ENCODE results near the gene ATF6. TPM values are rescaled to one million over a fixed set of nuclear protein-coding genes. Genes with fewer than 3 reads are reported as not detected.

The ATF6 gene
- total RNA-seq, 1 donor from 2014 or later: 29.6 TPM

GRCh38 chr1:161900160-161900559, 134.0 kb downstream of the ATF6 start:
- Mint-ChIP-seq H3K9me3 (no peaks in the 10 kb centered on the region), H3K4me3 (ENCODE audit: low read depth) (no peak overlapping the region), H3K4me1 (ENCODE audit: low read depth) (peaks cover under 1% of the 10 kb centered on the region), H3K27ac (no peak overlapping the region), H3K36me3 (ENCODE audit: low read depth) (no peaks in the 10 kb centered on the region), H3K27me3 (ENCODE audit: low read depth) (no peaks in the 10 kb centered on the region)
- intact Hi-C loops (cut with micrococcal nuclease): no loop called here
- no peak for DNase-seq (ENCODE audit: low spot score)

DNA sequence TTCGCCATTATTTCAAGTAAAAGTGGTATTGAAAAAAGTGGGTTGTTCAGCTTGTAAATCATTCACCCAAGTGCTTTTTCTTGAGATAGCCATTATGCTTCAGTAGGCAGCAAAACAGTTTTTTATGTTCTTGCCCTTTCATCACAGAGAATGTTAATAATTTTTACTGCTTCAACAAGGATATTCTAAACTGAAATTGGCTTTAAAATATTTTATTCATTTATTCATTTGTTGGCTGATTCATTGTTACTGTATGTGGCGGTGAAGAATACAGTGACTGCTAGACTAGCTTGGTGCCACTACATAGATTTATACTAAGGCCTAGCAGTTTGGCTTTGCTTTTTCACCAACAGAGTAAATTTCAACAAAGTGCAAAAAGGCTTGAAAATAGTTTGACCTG, 136.1 kb downstream of the ATF6 start:
- Mint-ChIP-seq H3K9me3 (no peaks in the 10 kb centered on the region), H3K36me3 (ENCODE audit: low read depth) (no peaks in the 10 kb centered on the region), H3K27me3 (ENCODE audit: low read depth) (no peaks in the 10 kb centered on the region), H3K4me3 (ENCODE audit: low read depth) (no peak overlapping the region), H3K4me1 (ENCODE audit: low read depth) (peaks cover 2% of the 10 kb centered on the region), H3K27ac (no peak overlapping the region)
- no peak for DNase-seq (ENCODE audit: low spot score)
- intact Hi-C loops (cut with micrococcal nuclease): no loop called here

DNA sequence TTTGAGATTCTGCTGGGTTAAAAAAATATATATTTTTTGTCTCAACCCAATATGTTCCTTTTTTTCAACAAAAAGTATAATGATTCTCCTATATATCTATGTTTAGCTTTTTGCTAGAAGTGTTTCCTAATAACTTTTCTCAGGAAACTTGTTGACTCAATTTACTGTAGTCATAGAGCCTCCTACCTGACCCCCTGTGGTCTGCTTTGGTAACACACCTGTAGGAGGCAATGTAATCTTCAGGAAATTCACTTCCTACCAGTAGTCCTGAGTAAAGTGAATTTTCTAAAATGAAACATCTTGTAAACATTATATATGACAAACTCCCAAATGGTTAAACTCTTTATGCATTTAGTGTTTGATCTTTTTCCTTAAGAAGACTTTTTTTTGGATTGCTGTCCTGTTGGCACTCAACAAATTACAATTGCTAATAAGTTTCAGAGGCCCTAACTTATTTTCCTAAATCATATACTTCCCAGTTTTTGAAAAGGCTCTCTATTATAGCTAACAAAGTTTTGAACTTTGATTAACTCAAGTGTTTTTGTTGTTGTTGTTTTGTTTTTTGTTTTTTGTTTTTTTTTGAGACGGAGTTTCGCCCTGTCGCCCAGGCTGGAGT, 139.3 kb downstream of the ATF6 start:
- Mint-ChIP-seq H3K4me1 (ENCODE audit: low read depth) (peaks cover 10% of the 10 kb centered on the region), H3K4me3 (ENCODE audit: low read depth) (no peak overlapping the region), H3K36me3 (ENCODE audit: low read depth) (peaks cover 4% of the 10 kb centered on the region), H3K9me3 (no peaks in the 10 kb centered on the region), H3K27ac (no peak overlapping the region), H3K27me3 (ENCODE audit: low read depth) (no peaks in the 10 kb centered on the region)
- intact Hi-C loops (cut with micrococcal nuclease): loop anchor here (5.0 kb wide), 1 partner anchor 113 kb away; no protein-coding TSS in a partner anchor
- DNase-seq (ENCODE audit: low spot score): no peak

GRCh38 chr1:161907265-161907664, 141.1 kb downstream of the ATF6 start:
- Mint-ChIP-seq H3K36me3 (ENCODE audit: low read depth) (peaks cover 7% of the 10 kb centered on the region), H3K4me1 (ENCODE audit: low read depth) (peaks cover 13% of the 10 kb centered on the region), H3K9me3 (no peaks in the 10 kb centered on the region), H3K27ac (no peak overlapping the region), H3K4me3 (ENCODE audit: low read depth) (no peak overlapping the region), H3K27me3 (ENCODE audit: low read depth) (no peaks in the 10 kb centered on the region)
- no peak for DNase-seq (ENCODE audit: low spot score)
- intact Hi-C loops (cut with micrococcal nuclease): loop anchor here (5.0 kb wide), 1 partner anchor 115 kb away; no protein-coding TSS in a partner anchor

DNA sequence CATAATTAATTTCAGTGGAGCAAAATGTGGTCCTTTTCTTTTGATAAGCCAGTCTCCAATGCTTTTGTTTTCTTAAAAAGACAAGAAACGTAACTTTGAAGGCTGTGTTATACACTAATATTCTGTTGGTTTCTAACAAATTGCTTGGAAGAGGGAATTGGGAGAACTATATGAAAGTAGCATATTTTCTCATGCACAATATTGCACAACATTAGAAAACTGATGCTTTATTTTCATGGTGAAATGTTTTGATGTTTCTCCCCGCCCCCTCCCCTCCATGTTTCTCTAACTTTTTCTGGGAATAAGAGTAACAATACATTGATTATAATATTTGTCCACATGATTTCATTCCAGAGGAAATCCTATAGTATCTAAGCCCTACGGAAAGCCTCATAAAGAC, 142.1 kb downstream of the ATF6 start:
- Mint-ChIP-seq H3K36me3 (ENCODE audit: low read depth) (peaks cover 15% of the 10 kb centered on the region), H3K4me3 (ENCODE audit: low read depth) (no peak overlapping the region), H3K27me3 (ENCODE audit: low read depth) (no peaks in the 10 kb centered on the region), H3K27ac (no peak overlapping the region), H3K4me1 (ENCODE audit: low read depth) (peaks cover 13% of the 10 kb centered on the region), H3K9me3 (no peaks in the 10 kb centered on the region)
- intact Hi-C loops (cut with micrococcal nuclease): loop anchor here (5.0 kb wide), 1 partner anchor 116 kb away; no protein-coding TSS in a partner anchor
- DNase-seq (ENCODE audit: low spot score): no peak

GRCh38 chr1:161910604-161911003, 144.5 kb downstream of the ATF6 start:
- no peak overlapping the region for H3K27ac Mint-ChIP-seq
- no peaks in the 10 kb centered on the region for H3K9me3 Mint-ChIP-seq
- no peak overlapping the region for H3K4me3 Mint-ChIP-seq (ENCODE audit: low read depth)
- intact Hi-C loops (cut with micrococcal nuclease): no loop called here
- peaks cover 16% of the 10 kb centered on the region for H3K36me3 Mint-ChIP-seq (ENCODE audit: low read depth)
- H3K27me3 Mint-ChIP-seq (ENCODE audit: low read depth): no peaks in the 10 kb centered on the region
- H3K4me1 Mint-ChIP-seq (ENCODE audit: low read depth): peaks cover 10% of the 10 kb centered on the region
- no peak for DNase-seq (ENCODE audit: low spot score)

DNA sequence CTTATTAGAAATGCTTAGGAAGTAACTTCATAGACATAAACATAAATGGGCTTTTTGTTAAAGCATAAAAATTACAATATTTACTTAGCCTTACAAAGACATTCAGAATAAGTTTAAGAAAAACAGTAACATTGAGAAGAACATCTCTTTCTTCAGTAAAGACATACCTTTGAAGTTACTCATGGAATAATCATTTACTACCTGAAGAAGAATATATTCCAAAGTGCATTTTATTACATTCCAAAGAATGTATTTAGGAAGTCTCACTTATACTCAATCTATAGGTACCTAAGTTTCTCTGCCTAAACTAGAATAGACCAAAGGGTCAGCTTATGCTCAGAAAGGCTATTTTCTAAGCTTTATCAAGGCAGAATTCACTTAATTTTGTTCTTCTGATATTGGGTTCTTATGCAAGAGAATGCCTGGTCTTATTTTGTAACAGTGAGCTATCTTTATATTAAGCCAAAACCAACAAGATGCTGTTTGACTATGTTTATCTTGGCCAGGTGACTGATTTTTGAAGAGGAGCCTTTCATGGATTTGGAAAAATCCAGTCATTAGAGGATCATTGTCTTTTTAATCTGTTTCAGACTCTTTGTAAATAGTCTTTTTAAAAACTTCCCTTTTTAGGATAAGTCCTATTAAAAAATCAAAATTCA, 147.5 kb downstream of the ATF6 start:
- peaks cover 13% of the 10 kb centered on the region for H3K4me1 Mint-ChIP-seq (ENCODE audit: low read depth)

DNA sequence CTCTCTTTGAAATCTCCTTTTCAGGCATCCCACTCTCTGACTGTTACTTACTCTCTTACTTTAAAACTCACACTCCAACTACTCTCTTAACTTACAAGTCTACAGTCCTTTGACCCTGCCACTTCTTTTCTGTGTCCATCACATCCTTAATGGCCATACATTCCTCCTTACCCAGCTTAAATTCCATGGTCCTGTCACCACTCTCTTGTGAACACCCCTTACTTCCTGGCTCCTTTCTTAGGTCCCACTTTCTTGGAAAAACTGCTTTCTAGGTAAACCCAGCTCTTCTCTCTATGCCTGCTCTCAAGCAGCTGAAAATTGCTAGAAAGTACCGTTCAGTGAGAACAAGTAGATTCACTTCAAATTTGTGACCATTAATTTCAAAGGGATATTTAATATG, 148.5 kb downstream of the ATF6 start:
- Mint-ChIP-seq H3K9me3 (no peaks in the 10 kb centered on the region), H3K27ac (no peak overlapping the region), H3K36me3 (ENCODE audit: low read depth) (peaks cover 19% of the 10 kb centered on the region), H3K4me3 (ENCODE audit: low read depth) (no peak overlapping the region), H3K27me3 (ENCODE audit: low read depth) (no peaks in the 10 kb centered on the region), H3K4me1 (ENCODE audit: low read depth) (peaks cover 18% of the 10 kb centered on the region)
- DNase-seq (ENCODE audit: low spot score): no peak
- intact Hi-C loops (cut with micrococcal nuclease): no loop called here

More for the DNA sequence above, 147.5 kb downstream of the ATF6 start:
- intact Hi-C loops (cut with micrococcal nuclease): no loop called here
- peaks cover 19% of the 10 kb centered on the region for H3K36me3 Mint-ChIP-seq (ENCODE audit: low read depth)
- H3K27me3 Mint-ChIP-seq (ENCODE audit: low read depth): no peaks in the 10 kb centered on the region
- H3K4me3 Mint-ChIP-seq (ENCODE audit: low read depth): no peak overlapping the region
- DNase-seq (ENCODE audit: low spot score): no peak
- no peaks in the 10 kb centered on the region for H3K9me3 Mint-ChIP-seq
- no peak overlapping the region for H3K27ac Mint-ChIP-seq

- H3K27ac Mint-ChIP-seq: no peak overlapping the region
- DNase-seq (ENCODE audit: low spot score): no peak
- H3K9me3 Mint-ChIP-seq: no peaks in the 10 kb centered on the region
- H3K4me3 Mint-ChIP-seq (ENCODE audit: low read depth): no peak overlapping the region
- H3K4me1 Mint-ChIP-seq (ENCODE audit: low read depth): peaks cover 17% of the 10 kb centered on the region
- intact Hi-C loops (cut with micrococcal nuclease): loop anchor here (5.0 kb wide), 1 partner anchor 47 kb away; no protein-coding TSS in a partner anchor
- no peaks in the 10 kb centered on the region for H3K27me3 Mint-ChIP-seq (ENCODE audit: low read depth)
- H3K36me3 Mint-ChIP-seq (ENCODE audit: low read depth): peaks cover 21% of the 10 kb centered on the region
Measured at GRCh38 chr1:161915051-161915503, 149.0 kb downstream of the ATF6 start.

DNA sequence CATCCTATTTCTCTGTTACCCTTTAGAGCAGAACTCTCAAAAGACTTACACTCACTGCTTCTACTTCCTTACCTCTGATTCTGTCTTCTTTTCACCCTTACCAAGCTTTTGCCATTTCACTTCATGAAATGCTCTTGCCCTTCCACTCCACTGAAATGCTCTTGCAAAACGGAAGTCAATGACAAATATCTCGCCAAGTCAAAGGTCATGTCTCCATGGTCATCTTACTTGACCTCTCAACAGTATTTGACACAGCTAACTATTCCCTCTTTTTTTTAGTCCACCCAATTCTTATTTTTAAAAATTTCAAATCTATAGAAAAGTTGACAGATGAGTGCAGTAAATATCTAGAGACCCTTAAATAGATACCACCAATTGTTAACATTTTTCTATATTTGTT, 149.9 kb downstream of the ATF6 start:
- no peak overlapping the region for H3K4me3 Mint-ChIP-seq (ENCODE audit: low read depth)
- H3K27ac Mint-ChIP-seq: no peak overlapping the region
- intact Hi-C loops (cut with micrococcal nuclease): loop anchor here (5.0 kb wide), 1 partner anchor 46 kb away; no protein-coding TSS in a partner anchor
- H3K9me3 Mint-ChIP-seq: no peaks in the 10 kb centered on the region
- H3K27me3 Mint-ChIP-seq (ENCODE audit: low read depth): no peaks in the 10 kb centered on the region
- peaks cover 21% of the 10 kb centered on the region for H3K36me3 Mint-ChIP-seq (ENCODE audit: low read depth)
- no peak for DNase-seq (ENCODE audit: low spot score)
- peaks cover 12% of the 10 kb centered on the region for H3K4me1 Mint-ChIP-seq (ENCODE audit: low read depth)

GRCh38 chr1:161919229-161919628, 153.1 kb downstream of the ATF6 start:
- Mint-ChIP-seq H3K4me3 (ENCODE audit: low read depth) (no peak overlapping the region), H3K36me3 (ENCODE audit: low read depth) (peaks cover 35% of the 10 kb centered on the region)

GRCh38 chr1:161921491-161921890, 155.4 kb downstream of the ATF6 start:
- DNase-seq (ENCODE audit: low spot score): no peak
- Mint-ChIP-seq H3K4me3 (ENCODE audit: low read depth) (no peak overlapping the region), H3K27me3 (ENCODE audit: low read depth) (no peaks in the 10 kb centered on the region), H3K27ac (no peak overlapping the region), H3K36me3 (ENCODE audit: low read depth) (peaks cover 45% of the 10 kb centered on the region), H3K4me1 (ENCODE audit: low read depth) (peaks cover 12% of the 10 kb centered on the region), H3K9me3 (no peaks in the 10 kb centered on the region)
- intact Hi-C loops (cut with micrococcal nuclease): no loop called here

More at GRCh38 chr1:161919229-161919628, 153.1 kb downstream of the ATF6 start:
- Mint-ChIP-seq H3K9me3 (no peaks in the 10 kb centered on the region), H3K27ac (no peak overlapping the region), H3K27me3 (ENCODE audit: low read depth) (no peaks in the 10 kb centered on the region), H3K4me1 (ENCODE audit: low read depth) (peaks cover 12% of the 10 kb centered on the region)
- intact Hi-C loops (cut with micrococcal nuclease): loop anchor here (2.0 to 5.0 kb wide), 2 partner anchors 16 to 43 kb away; no protein-coding TSS in a partner anchor
- DNase-seq (ENCODE audit: low spot score): no peak

DNA sequence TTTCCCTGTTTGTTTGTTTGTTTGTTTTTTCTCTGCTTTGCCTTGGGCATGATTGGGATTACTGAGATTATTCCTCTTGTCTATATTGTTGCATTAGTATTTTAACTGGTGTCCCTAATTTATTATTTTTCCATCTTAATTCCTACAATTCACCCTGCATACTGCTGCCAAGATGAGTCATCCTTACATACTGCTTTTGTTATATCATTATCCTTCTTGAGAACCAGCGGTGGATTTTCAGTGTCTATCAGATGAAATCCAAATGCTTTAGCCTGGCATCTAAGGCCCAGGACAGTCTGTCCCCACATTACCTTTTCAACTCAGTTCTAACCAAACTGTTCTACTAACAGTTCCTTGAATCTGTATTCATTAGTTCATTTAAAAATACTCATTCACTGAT, 155.9 kb downstream of the ATF6 start:
- H3K4me1 Mint-ChIP-seq (ENCODE audit: low read depth): peaks cover 12% of the 10 kb centered on the region
- peaks cover 46% of the 10 kb centered on the region for H3K36me3 Mint-ChIP-seq (ENCODE audit: low read depth)
- H3K9me3 Mint-ChIP-seq: no peaks in the 10 kb centered on the region
- intact Hi-C loops (cut with micrococcal nuclease): no loop called here
- H3K4me3 Mint-ChIP-seq (ENCODE audit: low read depth): no peak overlapping the region
- DNase-seq (ENCODE audit: low spot score): no peak
- H3K27me3 Mint-ChIP-seq (ENCODE audit: low read depth): no peaks in the 10 kb centered on the region
- H3K27ac Mint-ChIP-seq: no peak overlapping the region
